GM23338 (cell line): ENCODE data around the gene SMTNL2. TPM values are rescaled to one million over a fixed set of nuclear protein-coding genes. Genes with fewer than 3 reads are reported as not detected.

Experiments
- ATAC-seq: fragments of 200-7000 bp; cut with Tn5 transposase; 3 replicates; pipeline ENCODE4 v1.9.1; 2020
- DNase-seq: peaks from one replicate; pipeline ENCODE4 v3.0.0-alpha.2; 2015; ENCODE audit warnings: low spot score
- H2AFZ ChIP-seq: fragments of 200-600 bp; sonication (generic); 2 replicates; pipeline ENCODE4 v1.8.0; 2016; ENCODE audit warnings: antibody characterized with exemption, mild to moderate bottlenecking, moderate library complexity
- H3F3A ChIP-seq: fragments of 200-600 bp; sonication (generic); replicated peaks from 2 replicates; pipeline ENCODE4 v1.8.0; 2017; ENCODE audit warnings: antibody characterized with exemption, mixed run types, low read depth
- H3K27ac ChIP-seq: fragments of 200-600 bp; sonication (generic); 2 replicates; pipeline ENCODE4 v1.6.1; 2016; ENCODE audit warnings: low read depth
- H3K27me3 ChIP-seq: fragments of 200-600 bp; sonication (generic); 2 replicates; pipeline ENCODE4 v1.8.0; 2016; ENCODE audit warnings: mild to moderate bottlenecking, mixed run types, moderate library complexity; ENCODE audit not compliant: insufficient read depth
- H3K36me3 ChIP-seq: fragments of 200-600 bp; sonication (generic); 2 replicates; pipeline ENCODE4 v1.8.0; 2016; ENCODE audit warnings: mild to moderate bottlenecking; ENCODE audit not compliant: insufficient read depth
- H3K4me1 ChIP-seq: fragments of 200-600 bp; sonication (generic); 2 replicates; pipeline ENCODE4 v1.8.0; 2016; ENCODE audit warnings: mild to moderate bottlenecking, moderate library complexity; ENCODE audit not compliant: insufficient read depth
- H3K4me2 ChIP-seq: fragments of 200-600 bp; sonication (generic); 2 replicates; pipeline ENCODE4 v1.7.1; 2017; ENCODE audit warnings: mixed run types
- H3K4me3 ChIP-seq: fragments of 200-600 bp; sonication (generic); 2 replicates; pipeline ENCODE4 v1.6.1; 2016; ENCODE audit warnings: mixed run types
- H3K79me2 ChIP-seq: fragments of 200-600 bp; sonication (generic); replicated peaks from 2 replicates; pipeline ENCODE4 v1.8.0; 2017; ENCODE audit warnings: mild to moderate bottlenecking; ENCODE audit not compliant: insufficient read depth
- H3K9me2 ChIP-seq: fragments of 200-600 bp; sonication (generic); 2 replicates; pipeline ENCODE4 v1.8.0; 2017; ENCODE audit not compliant: insufficient read depth
- H4K20me1 ChIP-seq: fragments of 200-600 bp; sonication (generic); replicated peaks from 2 replicates; pipeline ENCODE4 v1.8.0; 2017; ENCODE audit warnings: mild to moderate bottlenecking; ENCODE audit not compliant: insufficient read depth
- H3K27ac Mint-ChIP-seq: 2 replicates; pipeline ENCODE4 v1.8.0; 2020; ENCODE audit warnings: inconsistent platforms, mild to moderate bottlenecking, moderate library complexity, mixed read lengths
- H3K27me3 Mint-ChIP-seq: 3 replicates; pipeline ENCODE4 v1.8.0; 2022; ENCODE audit warnings: low read depth, mild to moderate bottlenecking, moderate library complexity, mixed read lengths, inconsistent platforms; ENCODE audit not compliant: insufficient read depth, poor library complexity
- H3K36me3 Mint-ChIP-seq: 3 replicates; pipeline ENCODE4 v1.8.0; 2021; ENCODE audit warnings: low read depth, mild to moderate bottlenecking, inconsistent platforms, moderate library complexity, mixed read lengths
- H3K4me1 Mint-ChIP-seq: 3 replicates; pipeline ENCODE4 v1.8.0; 2020; ENCODE audit warnings: mild to moderate bottlenecking, inconsistent platforms, mixed read lengths
- H3K4me3 Mint-ChIP-seq: 3 replicates; pipeline ENCODE4 v1.8.0; 2021; ENCODE audit warnings: moderate library complexity, mild to moderate bottlenecking, inconsistent platforms, mixed read lengths
- H3K9me3 Mint-ChIP-seq: 3 replicates; pipeline ENCODE4 v1.8.0; 2020; ENCODE audit warnings: moderate library complexity, mild to moderate bottlenecking, inconsistent platforms, mixed read lengths
- CREB1 ChIP-seq: fragments of 250-450 bp; sonication (Bioruptor Pico); IDR thresholded peaks from 2 replicates; pipeline ENCODE4 v1.5.0; 2020; ENCODE audit warnings: low read depth, mild to moderate bottlenecking, moderate library complexity
- EZH2 ChIP-seq: fragments of 200-600 bp; sonication (generic); IDR thresholded peaks from one replicate; pipeline ENCODE4 v1.8.0; 2017; ENCODE audit warnings: antibody characterized with exemption, mild to moderate bottlenecking, low read depth; ENCODE audit not compliant: unreplicated experiment
- EZH2phosphoT487 ChIP-seq: fragments of 200-600 bp; sonication (generic); IDR thresholded peaks from one replicate; pipeline ENCODE4 v1.8.1; 2018; ENCODE audit warnings: antibody characterized with exemption; ENCODE audit not compliant: unreplicated experiment
- JUNB ChIP-seq: IDR thresholded peaks from one replicate; pipeline ENCODE4 v1.6.1; 2016; ENCODE audit warnings: antibody characterized with exemption; ENCODE audit not compliant: unreplicated experiment
- NANOG ChIP-seq: IDR thresholded peaks from 2 replicates; pipeline ENCODE4 v1.6.1; 2016; ENCODE audit warnings: antibody characterized with exemption, borderline replicate concordance
- POLR2AphosphoS5 ChIP-seq: IDR thresholded peaks from 2 replicates; pipeline ENCODE4 v1.6.1; 2016; ENCODE audit warnings: antibody characterized with exemption, low read depth
- STAT1 ChIP-seq: IDR thresholded peaks from one replicate; pipeline ENCODE4 v1.6.1; 2016; ENCODE audit warnings: antibody characterized with exemption; ENCODE audit not compliant: unreplicated experiment
- ZNF114 ChIP-seq: fragments of 250-450 bp; sonication (Bioruptor Pico); IDR thresholded peaks from 2 replicates; pipeline ENCODE4 v1.5.0; 2020; ENCODE audit warnings: mild to moderate bottlenecking, moderate library complexity
- ZNF331 ChIP-seq: fragments of 250-450 bp; sonication (Bioruptor Pico); IDR thresholded peaks from 2 replicates; pipeline ENCODE4 v1.5.0; 2020; ENCODE audit warnings: low read depth, mild to moderate bottlenecking, moderate library complexity
- polyA plus RNA-seq: library from polyadenylated mRNA; unstranded; fragments of >200 nt; fragmentation: Nextera tagmentation; extraction: Ambion mirVana; gene quantifications from 2 replicates; pipeline ENCODE4 v1.2.1, GENCODE V29; 2016
- total RNA-seq: library from RNA; depleted of rRNA; stranded (reverse); fragments of >200 nt; shearing (Covaris generic); gene quantifications from 2 replicates; pipeline ENCODE4 v1.2.3, GENCODE V29; 2014
- TF ChIP-seq, protein P1 (sequence below): IDR thresholded peaks from 2 replicates; pipeline ENCODE4 v1.6.1; 2016; ENCODE audit warnings: antibody characterized with exemption
- TF ChIP-seq, protein P2 (sequence below): fragments of 250-450 bp; sonication (Bioruptor Pico); IDR thresholded peaks from 2 replicates; pipeline ENCODE4 v1.5.0; 2020; ENCODE audit warnings: mild to moderate bottlenecking, moderate library complexity
- TF ChIP-seq, protein P3 (sequence below): IDR thresholded peaks from one replicate; pipeline ENCODE4 v1.6.1; 2018; ENCODE audit warnings: antibody characterized with exemption; ENCODE audit not compliant: unreplicated experiment
- TF ChIP-seq, protein P4 (sequence below), 2 experiments: fragments of 200-600 bp in 1 of 2; sonication (generic) in 1 of 2; conservative IDR thresholded peaks; 2 replicates each; pipeline versions ENCODE4 v1.5.1 to v1.6.1; 2016 to 2017; ENCODE audit warnings: antibody characterized with exemption in 2 of 2, low read depth in 2 of 2, mild to moderate bottlenecking in 2 of 2, moderate library complexity in 1 of 2

The SMTNL2 gene
- total and polyA plus RNA-seq, 2 experiments from 2014 or later = 1.3 to 4.3 TPM

DNA sequence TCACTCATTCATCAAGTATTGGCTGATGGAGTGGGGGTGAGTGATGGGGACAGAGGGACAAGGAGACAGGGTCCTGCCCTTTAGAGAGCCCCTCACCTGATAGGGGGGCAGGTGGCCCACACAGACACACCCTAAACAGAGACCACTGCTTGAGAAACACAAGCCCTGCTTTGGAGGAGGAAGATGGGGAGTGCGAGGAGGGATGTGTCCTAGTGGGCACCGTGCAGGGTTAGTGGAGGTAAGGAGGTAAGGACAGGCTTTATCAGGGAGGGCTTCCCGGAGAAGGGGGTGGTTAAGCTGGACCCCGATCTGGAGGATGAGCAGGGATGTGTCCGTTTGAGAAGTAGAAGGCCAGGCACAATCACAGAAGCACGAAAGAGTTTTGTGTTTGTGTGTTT is 8.2 kb upstream of the SMTNL2 start:
- Histone ChIP-seq H3K4me1 (peaks cover 18% of the 10 kb centered on the region), H3F3A (no peaks in the 10 kb centered on the region), H2AFZ (peak overlapping the region; percentile 86), H3K79me2 (no peaks in the 10 kb centered on the region), H4K20me1 (no peaks in the 10 kb centered on the region), H3K27me3 (no peaks in the 10 kb centered on the region), H3K27ac (no peak overlapping the region), H3K4me3 (no peak overlapping the region), H3K4me2 (peak overlapping the region; percentile 70), H3K9me2 (no peaks in the 10 kb centered on the region), H3K36me3 (no peaks in the 10 kb centered on the region)
- Mint-ChIP-seq H3K4me1 (peaks cover 24% of the 10 kb centered on the region), H3K4me3 (no peak overlapping the region; the same call in 2 of the 3 replicates), H3K27ac (0 out of 2 replicates have a peak overlapping the region, but pooled peaks have one; percentile 6), H3K27me3 (peaks cover 5% of the 10 kb centered on the region), H3K9me3 (peaks cover 5% of the 10 kb centered on the region; the same call in 2 of the 3 replicates), H3K36me3 (peaks cover 3% of the 10 kb centered on the region; the same call in 1 of the 3 replicates)
- ATAC-seq (no peak), DNase-seq (no peak)
- TF ChIP-seq EZH2 = no peak
- TF ChIP-seq, protein P1, sequence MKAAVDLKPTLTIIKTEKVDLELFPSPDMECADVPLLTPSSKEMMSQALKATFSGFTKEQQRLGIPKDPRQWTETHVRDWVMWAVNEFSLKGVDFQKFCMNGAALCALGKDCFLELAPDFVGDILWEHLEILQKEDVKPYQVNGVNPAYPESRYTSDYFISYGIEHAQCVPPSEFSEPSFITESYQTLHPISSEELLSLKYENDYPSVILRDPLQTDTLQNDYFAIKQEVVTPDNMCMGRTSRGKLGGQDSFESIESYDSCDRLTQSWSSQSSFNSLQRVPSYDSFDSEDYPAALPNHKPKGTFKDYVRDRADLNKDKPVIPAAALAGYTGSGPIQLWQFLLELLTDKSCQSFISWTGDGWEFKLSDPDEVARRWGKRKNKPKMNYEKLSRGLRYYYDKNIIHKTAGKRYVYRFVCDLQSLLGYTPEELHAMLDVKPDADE = no peak
- no peak for TF ChIP-seq JUNB
- no peak for TF ChIP-seq ZNF114 (CRISPR knock-in tag)
- TF ChIP-seq NANOG = no peak
- TF ChIP-seq STAT1 = no peak
- TF ChIP-seq, protein P2, sequence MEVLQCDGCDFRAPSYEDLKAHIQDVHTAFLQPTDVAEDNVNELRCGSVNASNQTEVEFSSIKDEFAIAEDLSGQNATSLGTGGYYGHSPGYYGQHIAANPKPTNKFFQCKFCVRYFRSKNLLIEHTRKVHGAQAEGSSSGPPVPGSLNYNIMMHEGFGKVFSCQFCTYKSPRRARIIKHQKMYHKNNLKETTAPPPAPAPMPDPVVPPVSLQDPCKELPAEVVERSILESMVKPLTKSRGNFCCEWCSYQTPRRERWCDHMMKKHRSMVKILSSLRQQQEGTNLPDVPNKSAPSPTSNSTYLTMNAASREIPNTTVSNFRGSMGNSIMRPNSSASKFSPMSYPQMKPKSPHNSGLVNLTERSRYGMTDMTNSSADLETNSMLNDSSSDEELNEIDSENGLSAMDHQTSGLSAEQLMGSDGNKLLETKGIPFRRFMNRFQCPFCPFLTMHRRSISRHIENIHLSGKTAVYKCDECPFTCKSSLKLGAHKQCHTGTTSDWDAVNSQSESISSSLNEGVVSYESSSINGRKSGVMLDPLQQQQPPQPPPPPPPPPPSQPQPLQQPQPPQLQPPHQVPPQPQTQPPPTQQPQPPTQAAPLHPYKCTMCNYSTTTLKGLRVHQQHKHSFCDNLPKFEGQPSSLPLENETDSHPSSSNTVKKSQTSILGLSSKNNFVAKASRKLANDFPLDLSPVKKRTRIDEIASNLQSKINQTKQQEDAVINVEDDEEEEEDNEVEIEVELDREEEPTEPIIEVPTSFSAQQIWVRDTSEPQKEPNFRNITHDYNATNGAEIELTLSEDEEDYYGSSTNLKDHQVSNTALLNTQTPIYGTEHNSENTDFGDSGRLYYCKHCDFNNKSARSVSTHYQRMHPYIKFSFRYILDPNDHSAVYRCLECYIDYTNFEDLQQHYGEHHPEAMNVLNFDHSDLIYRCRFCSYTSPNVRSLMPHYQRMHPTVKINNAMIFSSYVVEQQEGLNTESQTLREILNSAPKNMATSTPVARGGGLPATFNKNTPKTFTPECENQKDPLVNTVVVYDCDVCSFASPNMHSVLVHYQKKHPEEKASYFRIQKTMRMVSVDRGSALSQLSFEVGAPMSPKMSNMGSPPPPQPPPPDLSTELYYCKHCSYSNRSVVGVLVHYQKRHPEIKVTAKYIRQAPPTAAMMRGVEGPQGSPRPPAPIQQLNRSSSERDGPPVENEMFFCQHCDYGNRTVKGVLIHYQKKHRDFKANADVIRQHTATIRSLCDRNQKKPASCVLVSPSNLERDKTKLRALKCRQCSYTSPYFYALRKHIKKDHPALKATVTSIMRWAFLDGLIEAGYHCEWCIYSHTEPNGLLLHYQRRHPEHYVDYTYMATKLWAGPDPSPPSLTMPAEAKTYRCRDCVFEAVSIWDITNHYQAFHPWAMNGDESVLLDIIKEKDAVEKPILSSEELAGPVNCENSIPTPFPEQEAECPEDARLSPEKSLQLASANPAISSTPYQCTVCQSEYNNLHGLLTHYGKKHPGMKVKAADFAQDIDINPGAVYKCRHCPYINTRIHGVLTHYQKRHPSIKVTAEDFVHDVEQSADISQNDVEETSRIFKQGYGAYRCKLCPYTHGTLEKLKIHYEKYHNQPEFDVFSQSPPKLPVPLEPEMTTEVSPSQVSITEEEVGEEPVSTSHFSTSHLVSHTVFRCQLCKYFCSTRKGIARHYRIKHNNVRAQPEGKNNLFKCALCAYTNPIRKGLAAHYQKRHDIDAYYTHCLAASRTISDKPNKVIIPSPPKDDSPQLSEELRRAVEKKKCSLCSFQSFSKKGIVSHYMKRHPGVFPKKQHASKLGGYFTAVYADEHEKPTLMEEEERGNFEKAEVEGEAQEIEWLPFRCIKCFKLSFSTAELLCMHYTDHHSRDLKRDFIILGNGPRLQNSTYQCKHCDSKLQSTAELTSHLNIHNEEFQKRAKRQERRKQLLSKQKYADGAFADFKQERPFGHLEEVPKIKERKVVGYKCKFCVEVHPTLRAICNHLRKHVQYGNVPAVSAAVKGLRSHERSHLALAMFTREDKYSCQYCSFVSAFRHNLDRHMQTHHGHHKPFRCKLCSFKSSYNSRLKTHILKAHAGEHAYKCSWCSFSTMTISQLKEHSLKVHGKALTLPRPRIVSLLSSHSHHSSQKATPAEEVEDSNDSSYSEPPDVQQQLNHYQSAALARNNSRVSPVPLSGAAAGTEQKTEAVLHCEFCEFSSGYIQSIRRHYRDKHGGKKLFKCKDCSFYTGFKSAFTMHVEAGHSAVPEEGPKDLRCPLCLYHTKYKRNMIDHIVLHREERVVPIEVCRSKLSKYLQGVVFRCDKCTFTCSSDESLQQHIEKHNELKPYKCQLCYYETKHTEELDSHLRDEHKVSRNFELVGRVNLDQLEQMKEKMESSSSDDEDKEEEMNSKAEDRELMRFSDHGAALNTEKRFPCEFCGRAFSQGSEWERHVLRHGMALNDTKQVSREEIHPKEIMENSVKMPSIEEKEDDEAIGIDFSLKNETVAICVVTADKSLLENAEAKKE (CRISPR knock-in tag) = no peak
- TF ChIP-seq, protein P3, sequence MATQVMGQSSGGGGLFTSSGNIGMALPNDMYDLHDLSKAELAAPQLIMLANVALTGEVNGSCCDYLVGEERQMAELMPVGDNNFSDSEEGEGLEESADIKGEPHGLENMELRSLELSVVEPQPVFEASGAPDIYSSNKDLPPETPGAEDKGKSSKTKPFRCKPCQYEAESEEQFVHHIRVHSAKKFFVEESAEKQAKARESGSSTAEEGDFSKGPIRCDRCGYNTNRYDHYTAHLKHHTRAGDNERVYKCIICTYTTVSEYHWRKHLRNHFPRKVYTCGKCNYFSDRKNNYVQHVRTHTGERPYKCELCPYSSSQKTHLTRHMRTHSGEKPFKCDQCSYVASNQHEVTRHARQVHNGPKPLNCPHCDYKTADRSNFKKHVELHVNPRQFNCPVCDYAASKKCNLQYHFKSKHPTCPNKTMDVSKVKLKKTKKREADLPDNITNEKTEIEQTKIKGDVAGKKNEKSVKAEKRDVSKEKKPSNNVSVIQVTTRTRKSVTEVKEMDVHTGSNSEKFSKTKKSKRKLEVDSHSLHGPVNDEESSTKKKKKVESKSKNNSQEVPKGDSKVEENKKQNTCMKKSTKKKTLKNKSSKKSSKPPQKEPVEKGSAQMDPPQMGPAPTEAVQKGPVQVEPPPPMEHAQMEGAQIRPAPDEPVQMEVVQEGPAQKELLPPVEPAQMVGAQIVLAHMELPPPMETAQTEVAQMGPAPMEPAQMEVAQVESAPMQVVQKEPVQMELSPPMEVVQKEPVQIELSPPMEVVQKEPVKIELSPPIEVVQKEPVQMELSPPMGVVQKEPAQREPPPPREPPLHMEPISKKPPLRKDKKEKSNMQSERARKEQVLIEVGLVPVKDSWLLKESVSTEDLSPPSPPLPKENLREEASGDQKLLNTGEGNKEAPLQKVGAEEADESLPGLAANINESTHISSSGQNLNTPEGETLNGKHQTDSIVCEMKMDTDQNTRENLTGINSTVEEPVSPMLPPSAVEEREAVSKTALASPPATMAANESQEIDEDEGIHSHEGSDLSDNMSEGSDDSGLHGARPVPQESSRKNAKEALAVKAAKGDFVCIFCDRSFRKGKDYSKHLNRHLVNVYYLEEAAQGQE = no peak
- TF ChIP-seq EZH2phosphoT487 = no peak
- TF ChIP-seq CREB1 (CRISPR knock-in tag) = no peak
- no peak for TF ChIP-seq POLR2AphosphoS5
- TF ChIP-seq ZNF331 (CRISPR knock-in tag) = no peak
- TF ChIP-seq, protein P4, sequence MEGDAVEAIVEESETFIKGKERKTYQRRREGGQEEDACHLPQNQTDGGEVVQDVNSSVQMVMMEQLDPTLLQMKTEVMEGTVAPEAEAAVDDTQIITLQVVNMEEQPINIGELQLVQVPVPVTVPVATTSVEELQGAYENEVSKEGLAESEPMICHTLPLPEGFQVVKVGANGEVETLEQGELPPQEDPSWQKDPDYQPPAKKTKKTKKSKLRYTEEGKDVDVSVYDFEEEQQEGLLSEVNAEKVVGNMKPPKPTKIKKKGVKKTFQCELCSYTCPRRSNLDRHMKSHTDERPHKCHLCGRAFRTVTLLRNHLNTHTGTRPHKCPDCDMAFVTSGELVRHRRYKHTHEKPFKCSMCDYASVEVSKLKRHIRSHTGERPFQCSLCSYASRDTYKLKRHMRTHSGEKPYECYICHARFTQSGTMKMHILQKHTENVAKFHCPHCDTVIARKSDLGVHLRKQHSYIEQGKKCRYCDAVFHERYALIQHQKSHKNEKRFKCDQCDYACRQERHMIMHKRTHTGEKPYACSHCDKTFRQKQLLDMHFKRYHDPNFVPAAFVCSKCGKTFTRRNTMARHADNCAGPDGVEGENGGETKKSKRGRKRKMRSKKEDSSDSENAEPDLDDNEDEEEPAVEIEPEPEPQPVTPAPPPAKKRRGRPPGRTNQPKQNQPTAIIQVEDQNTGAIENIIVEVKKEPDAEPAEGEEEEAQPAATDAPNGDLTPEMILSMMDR (conservative IDR thresholded peaks at IDR 0.05; ENCODE audit: low read depth in 2 of 2) = no peak
